Measurements from ENCODE around the gene DDX10.
A peak's percentile ranks its signal among the peaks of the same experiment; 100 is the strongest.
"Not testable (repeated sequence)": the region's sequence is repeated elsewhere in the genome, so short reads cannot be mapped to it uniquely, and the experiment has no call there.

Gene DDX10

GRCh38 chr11:108639146-108639545 is 25.7 kb upstream of the DDX10 start:
- no peaks in the 10 kb centered on the region for H3K9me3 Mint-ChIP-seq
- ATAC-seq (ENCODE audit: low read depth) (no peak), DNase-seq (ENCODE audit: low spot score in 2 of 2) (no peak)
- H3K36me3 Mint-ChIP-seq: no peaks in the 10 kb centered on the region
- H3K4me1 Mint-ChIP-seq: no peaks in the 10 kb centered on the region
- no peak overlapping the region for H3K27ac Mint-ChIP-seq
- H3K27me3 Mint-ChIP-seq: peaks cover 7% of the 10 kb centered on the region
- H3K4me3 Mint-ChIP-seq: no peak overlapping the region

GRCh38 chr11:108641752-108642151 is 23.1 kb upstream of the DDX10 start:
- H3K4me1 Mint-ChIP-seq: not testable (repeated sequence)

GRCh38 chr11:108643974-108644373 is 20.9 kb upstream of the DDX10 start:
- Mint-ChIP-seq H3K4me3 (no peak overlapping the region), H3K9me3 (no peaks in the 10 kb centered on the region), H3K27ac (no peak overlapping the region), H3K4me1 (no peaks in the 10 kb centered on the region), H3K36me3 (no peaks in the 10 kb centered on the region), H3K27me3 (peaks cover 3% of the 10 kb centered on the region)
- no peak for ATAC-seq (ENCODE audit: low read depth)
- no peak for DNase-seq (ENCODE audit: low spot score in 2 of 2)

More at GRCh38 chr11:108641752-108642151, 23.1 kb upstream of the DDX10 start:
- not testable (repeated sequence) for H3K27ac Mint-ChIP-seq; H3K27me3 Mint-ChIP-seq; DNase-seq (ENCODE audit: low spot score in 2 of 2); H3K4me3 Mint-ChIP-seq; ATAC-seq (ENCODE audit: low read depth); H3K36me3 Mint-ChIP-seq; H3K9me3 Mint-ChIP-seq

- no peak overlapping the region for H3K4me3 Mint-ChIP-seq
- H3K4me1 Mint-ChIP-seq: no peaks in the 10 kb centered on the region
- peak overlapping the region; percentile 41 for H3K27ac Mint-ChIP-seq
- ATAC-seq (ENCODE audit: low read depth) (no peak), DNase-seq (ENCODE audit: low spot score in 2 of 2) (no peak)
- no peaks in the 10 kb centered on the region for H3K36me3 Mint-ChIP-seq
- no peaks in the 10 kb centered on the region for H3K9me3 Mint-ChIP-seq
- peaks cover 3% of the 10 kb centered on the region for H3K27me3 Mint-ChIP-seq
These were observed 18.9 kb upstream of the DDX10 start for GRCh38 chr11:108645970-108646369.

- peaks cover 3% of the 10 kb centered on the region for H3K27me3 Mint-ChIP-seq
- H3K27ac Mint-ChIP-seq: no peak overlapping the region
- DNase-seq (ENCODE audit: low spot score in 2 of 2): no peak
- H3K36me3 Mint-ChIP-seq: no peaks in the 10 kb centered on the region
- no peak for ATAC-seq (ENCODE audit: low read depth)
- no peak overlapping the region for H3K4me3 Mint-ChIP-seq
- no peaks in the 10 kb centered on the region for H3K4me1 Mint-ChIP-seq
- no peaks in the 10 kb centered on the region for H3K9me3 Mint-ChIP-seq
These were observed 17.5 kb upstream of the DDX10 start for GRCh38 chr11:108647387-108647700.

- peak; percentile 77 for ATAC-seq (ENCODE audit: low read depth)
- Mint-ChIP-seq H3K27ac (no peak overlapping the region), H3K4me1 (no peaks in the 10 kb centered on the region), H3K27me3 (peaks cover 3% of the 10 kb centered on the region), H3K4me3 (no peak overlapping the region), H3K9me3 (peaks cover 1% of the 10 kb centered on the region), H3K36me3 (no peaks in the 10 kb centered on the region)
- peak in 1 of 2 donors; percentile 20 for DNase-seq (ENCODE audit: low spot score in 2 of 2)
These were observed 17.0 kb upstream of the DDX10 start for GRCh38 chr11:108647701-108648527.

GRCh38 chr11:108648528-108648885 is 16.4 kb upstream of the DDX10 start:
- H3K4me3 Mint-ChIP-seq: no peak overlapping the region
- no peak for DNase-seq (ENCODE audit: low spot score in 2 of 2)
- H3K36me3 Mint-ChIP-seq: no peaks in the 10 kb centered on the region
- H3K27ac Mint-ChIP-seq: no peak overlapping the region
- peaks cover 3% of the 10 kb centered on the region for H3K27me3 Mint-ChIP-seq
- no peaks in the 10 kb centered on the region for H3K4me1 Mint-ChIP-seq
- peaks cover 1% of the 10 kb centered on the region for H3K9me3 Mint-ChIP-seq
- no peak for ATAC-seq (ENCODE audit: low read depth)

GRCh38 chr11:108654100-108654499 is 10.8 kb upstream of the DDX10 start:
- not testable (repeated sequence) for H3K4me3 Mint-ChIP-seq; H3K9me3 Mint-ChIP-seq; H3K27me3 Mint-ChIP-seq; DNase-seq (ENCODE audit: low spot score in 2 of 2); H3K27ac Mint-ChIP-seq; H3K36me3 Mint-ChIP-seq
- ATAC-seq (ENCODE audit: low read depth): peak; percentile 52
- H3K4me1 Mint-ChIP-seq: peaks cover 11% of the 10 kb centered on the region

GRCh38 chr11:108654994-108655631 is 9.8 kb upstream of the DDX10 start:
- H3K27me3 Mint-ChIP-seq: no peaks in the 10 kb centered on the region
- no peak for DNase-seq (ENCODE audit: low spot score in 2 of 2)
- no peak overlapping the region for H3K4me3 Mint-ChIP-seq
- peaks cover 1% of the 10 kb centered on the region for H3K9me3 Mint-ChIP-seq
- peak; percentile 39 for ATAC-seq (ENCODE audit: low read depth)
- peaks cover 11% of the 10 kb centered on the region for H3K4me1 Mint-ChIP-seq
- no peak overlapping the region for H3K27ac Mint-ChIP-seq
- H3K36me3 Mint-ChIP-seq: no peaks in the 10 kb centered on the region

GRCh38 chr11:108662700-108663099 is 2.2 kb upstream of the DDX10 start:
- Mint-ChIP-seq H3K36me3 (no peaks in the 10 kb centered on the region), H3K9me3 (no peaks in the 10 kb centered on the region), H3K27me3 (no peaks in the 10 kb centered on the region), H3K4me3 (no peak overlapping the region), H3K4me1 (peaks cover 17% of the 10 kb centered on the region), H3K27ac (peak overlapping the region; percentile 14)
- ATAC-seq (ENCODE audit: low read depth) (no peak), DNase-seq (ENCODE audit: low spot score in 2 of 2) (no peak)

- no peaks in the 10 kb centered on the region for H3K9me3 Mint-ChIP-seq
- H3K4me3 Mint-ChIP-seq: peak overlapping the region; percentile 14
- H3K27me3 Mint-ChIP-seq: no peaks in the 10 kb centered on the region
- DNase-seq (ENCODE audit: low spot score in 2 of 2) (peak in 1 of 2 donors; percentile 11), ATAC-seq (ENCODE audit: low read depth) (peak; percentile 31)
- peak overlapping the region; percentile 14 for H3K27ac Mint-ChIP-seq
- peaks cover 21% of the 10 kb centered on the region for H3K4me1 Mint-ChIP-seq
- H3K36me3 Mint-ChIP-seq: no peaks in the 10 kb centered on the region
These were observed 1.6 kb upstream of the DDX10 start for GRCh38 chr11:108663154-108663877.

- Mint-ChIP-seq H3K27me3 (no peaks in the 10 kb centered on the region), H3K4me3 (peak overlapping the region; percentile 99), H3K36me3 (peaks cover 12% of the 10 kb centered on the region), H3K27ac (peak overlapping the region; percentile 7), H3K9me3 (no peaks in the 10 kb centered on the region), H3K4me1 (peaks cover 37% of the 10 kb centered on the region)
- DNase-seq (ENCODE audit: low spot score in 2 of 2) (no peak), ATAC-seq (ENCODE audit: low read depth) (no peak)
These were observed 1.5 kb downstream of the DDX10 start for GRCh38 chr11:108666373-108666772.

- Mint-ChIP-seq H3K4me1 (peaks cover 43% of the 10 kb centered on the region), H3K4me3 (no peak overlapping the region), H3K27me3 (no peaks in the 10 kb centered on the region), H3K36me3 (peaks cover 15% of the 10 kb centered on the region), H3K9me3 (no peaks in the 10 kb centered on the region), H3K27ac (no peak overlapping the region)
- ATAC-seq (ENCODE audit: low read depth): no peak
- DNase-seq (ENCODE audit: low spot score in 2 of 2): no peak
These were observed 4.4 kb downstream of the DDX10 start for GRCh38 chr11:108669286-108669685.

GRCh38 chr11:108669711-108670110 is 4.8 kb downstream of the DDX10 start:
- no peak for DNase-seq (ENCODE audit: low spot score in 2 of 2)
- Mint-ChIP-seq H3K27me3 (no peaks in the 10 kb centered on the region), H3K4me1 (peaks cover 43% of the 10 kb centered on the region), H3K4me3 (no peak overlapping the region), H3K36me3 (peaks cover 16% of the 10 kb centered on the region), H3K9me3 (no peaks in the 10 kb centered on the region), H3K27ac (no peak overlapping the region)
- ATAC-seq (ENCODE audit: low read depth): no peak
